HG03521 (cell line): ENCODE results near the gene TRMT61B.

ENCODE experiments used
- ATAC-seq: cut with Tn5 transposase; IDR thresholded peaks from one replicate; pipeline ENCODE4 v1.9.1; 2021; ENCODE audit warnings: mild to moderate bottlenecking, moderate library complexity; ENCODE audit not compliant: unreplicated experiment

TRMT61B gene

DNA sequence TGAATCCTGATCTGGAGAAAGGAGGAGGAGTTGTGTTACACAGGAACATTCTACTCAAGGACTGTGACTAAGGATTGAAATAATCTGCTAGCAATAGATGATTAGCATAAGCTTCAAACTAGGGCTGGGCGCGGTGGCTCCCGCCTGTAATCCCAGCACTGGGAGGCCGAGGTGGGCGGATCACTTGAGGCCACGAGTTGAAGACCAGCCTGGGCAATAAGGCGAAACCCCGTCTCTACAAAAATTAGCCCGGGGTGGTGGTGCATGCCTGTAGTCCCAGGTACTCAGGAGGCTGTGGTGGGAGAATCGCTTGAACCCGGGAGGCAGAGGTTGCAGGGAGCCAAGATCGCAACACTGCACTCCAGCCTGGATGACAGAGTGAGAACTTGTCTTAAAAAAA is 1.5 kb downstream of the TRMT61B start:
- ATAC-seq = no peak

DNA sequence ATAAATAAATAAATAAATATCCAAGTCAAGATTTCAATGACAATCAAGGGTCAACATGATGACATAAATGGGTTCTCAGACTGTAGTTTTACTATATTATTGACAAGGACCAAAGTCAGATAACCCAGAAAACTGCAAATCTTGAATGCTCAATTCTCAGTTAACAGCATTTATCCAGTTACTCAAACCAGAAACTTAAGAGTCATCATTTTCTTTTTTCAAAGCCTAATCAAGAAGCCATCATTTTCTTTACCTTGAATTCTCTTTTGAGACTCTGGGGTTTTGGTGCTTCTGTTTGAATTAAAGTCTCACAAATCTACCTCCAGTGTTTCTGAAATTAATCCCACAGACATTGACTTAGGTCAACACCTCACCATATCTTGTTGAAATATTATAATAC is 14.1 kb downstream of the TRMT61B start:
- no peak for ATAC-seq

DNA sequence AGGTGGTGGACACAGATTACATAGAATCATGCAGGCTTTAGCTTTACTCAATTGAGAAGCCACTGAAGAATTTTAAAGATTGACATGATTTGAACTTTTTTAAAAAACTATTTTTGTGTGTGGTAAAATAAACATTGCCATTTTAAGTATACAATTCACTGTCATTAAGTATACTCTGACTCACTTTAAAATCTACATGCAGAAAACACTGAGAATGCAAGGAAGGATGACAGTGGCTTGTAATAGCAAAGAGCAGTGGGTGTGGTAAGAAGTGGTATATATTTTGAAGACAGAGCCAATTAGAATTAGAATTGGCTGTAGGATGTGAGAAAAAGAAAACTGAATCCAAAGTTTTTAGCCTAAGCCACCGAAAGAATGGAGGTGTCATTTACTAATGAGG is 14.9 kb downstream of the TRMT61B start:
- ATAC-seq = no peak

DNA sequence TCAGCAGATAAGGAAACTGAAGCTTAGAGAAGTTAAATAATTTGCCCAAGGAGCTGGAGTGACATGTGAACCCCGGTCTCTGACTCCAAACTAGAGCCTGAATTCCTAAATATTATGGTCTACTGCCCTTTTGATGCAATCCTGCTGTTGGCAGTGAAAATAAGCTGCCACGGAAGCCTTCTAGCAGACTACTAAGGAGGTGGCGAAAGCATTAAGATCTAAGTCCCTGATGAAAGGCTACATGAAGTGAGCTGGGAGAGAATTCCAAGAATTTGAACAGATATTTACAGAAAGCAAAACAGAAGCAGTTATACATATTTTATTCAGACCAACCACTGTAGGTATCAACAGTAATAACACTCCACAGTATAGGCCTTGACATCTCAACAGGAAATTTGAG is 28.1 kb downstream of the TRMT61B start:
- ATAC-seq = no peak

DNA sequence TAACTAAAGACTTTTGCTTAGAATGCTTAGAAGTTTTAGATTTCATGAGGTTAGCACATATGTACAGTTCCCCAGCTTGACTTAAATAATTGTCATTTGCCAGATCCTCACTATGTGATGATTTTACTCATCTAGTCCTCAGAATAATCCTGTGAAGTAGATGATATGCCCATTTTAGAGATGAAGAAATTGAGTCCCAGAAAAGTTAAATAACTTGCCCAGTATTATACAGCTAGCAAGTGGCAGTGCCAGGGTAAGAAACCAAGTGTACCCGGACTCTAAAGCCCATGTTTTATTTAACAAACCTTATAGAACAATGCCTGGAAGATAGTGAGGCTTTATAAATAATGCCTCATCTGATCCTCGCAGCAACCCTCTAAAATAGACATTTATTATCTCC is 31.1 kb downstream of the TRMT61B start:
- ATAC-seq = no peak

DNA sequence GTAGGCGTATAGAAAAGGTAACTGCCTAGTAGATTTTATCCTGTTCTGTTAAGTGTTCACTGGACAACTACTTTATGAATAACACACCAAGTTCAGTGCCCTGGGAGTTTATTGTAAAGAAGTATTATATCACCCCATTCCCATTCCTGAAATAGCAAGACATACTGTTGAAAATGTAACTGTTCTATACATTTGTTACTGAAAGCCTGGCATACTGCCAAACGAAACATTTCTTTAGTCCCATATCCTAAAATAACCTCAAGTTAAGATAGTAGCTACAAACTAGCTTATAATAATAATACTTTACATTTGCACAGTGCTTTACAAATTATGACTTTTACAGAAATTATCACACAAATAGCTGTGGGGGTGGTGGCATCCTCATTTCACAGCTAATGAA is 34.3 kb downstream of the TRMT61B start:
- no peak for ATAC-seq

DNA sequence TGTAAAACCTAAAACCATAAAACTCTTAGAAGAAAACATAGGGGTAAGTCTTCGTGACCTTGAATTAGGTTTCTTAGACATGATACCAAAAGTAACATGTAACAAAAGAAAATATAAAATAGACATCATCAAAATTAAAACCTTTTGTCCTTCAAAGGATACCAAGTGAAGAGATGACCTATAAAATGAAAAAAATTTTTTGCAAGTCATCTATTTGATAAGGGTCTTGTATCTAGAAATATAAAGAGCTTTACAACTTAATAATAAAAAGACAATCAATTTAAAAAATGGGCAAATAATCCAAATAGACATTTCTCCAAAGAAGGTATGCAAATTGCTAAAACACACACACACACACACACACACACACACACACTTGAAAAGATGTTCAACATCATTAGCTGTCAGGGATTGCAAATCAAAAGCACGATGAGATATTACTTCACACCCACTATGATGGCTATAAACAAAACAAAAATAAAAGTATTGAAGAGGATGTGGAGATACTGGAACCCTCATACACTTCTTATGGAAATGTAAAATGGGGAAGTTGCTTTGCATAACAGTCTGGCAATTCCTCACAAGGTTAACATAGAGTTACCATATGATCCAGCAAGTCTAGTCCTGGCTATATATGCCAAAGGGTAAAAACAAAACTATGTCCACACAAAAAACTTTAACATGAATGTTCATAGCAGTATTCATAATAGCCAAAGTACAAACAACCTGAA is 36.2 kb downstream of the TRMT61B start:
- no peak for ATAC-seq

DNA sequence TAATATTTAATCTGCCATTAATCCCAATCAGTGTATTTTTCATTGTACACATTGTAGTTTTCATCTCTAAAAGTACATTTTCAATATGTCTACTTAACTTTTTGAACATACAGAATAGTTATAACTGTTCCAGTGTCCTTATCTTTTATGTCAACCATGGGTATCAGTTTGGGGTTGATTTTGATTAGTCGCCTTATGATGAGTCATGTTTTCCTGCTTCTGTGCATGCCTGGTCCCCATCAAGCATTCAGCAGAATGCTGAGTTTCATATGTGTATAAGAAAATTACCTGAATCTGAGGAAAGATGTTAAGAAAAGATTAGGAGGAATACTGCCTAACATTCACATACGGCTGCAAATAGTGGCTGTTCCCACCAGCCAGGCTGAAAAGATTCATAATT is 41.7 kb downstream of the TRMT61B start:
- no peak for ATAC-seq

DNA sequence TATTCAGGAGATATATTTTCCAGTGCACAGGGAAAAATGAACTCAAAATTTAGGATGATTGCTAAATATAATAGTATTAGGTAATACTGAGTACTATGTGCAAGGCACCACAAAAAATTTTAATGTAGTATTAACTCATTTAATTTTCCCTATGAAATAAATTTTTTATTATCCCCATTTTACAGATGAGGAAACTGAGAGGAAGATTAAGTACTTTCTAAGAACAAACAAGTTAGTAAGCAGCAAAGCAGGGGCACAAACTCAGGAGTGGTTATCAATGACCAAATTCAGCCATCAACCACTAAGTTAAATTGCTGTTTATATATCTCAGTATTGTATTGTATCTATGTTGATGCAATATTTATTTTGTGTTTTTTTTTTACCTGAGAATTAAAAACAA is 45.2 kb downstream of the TRMT61B start:
- no peak for ATAC-seq

DNA sequence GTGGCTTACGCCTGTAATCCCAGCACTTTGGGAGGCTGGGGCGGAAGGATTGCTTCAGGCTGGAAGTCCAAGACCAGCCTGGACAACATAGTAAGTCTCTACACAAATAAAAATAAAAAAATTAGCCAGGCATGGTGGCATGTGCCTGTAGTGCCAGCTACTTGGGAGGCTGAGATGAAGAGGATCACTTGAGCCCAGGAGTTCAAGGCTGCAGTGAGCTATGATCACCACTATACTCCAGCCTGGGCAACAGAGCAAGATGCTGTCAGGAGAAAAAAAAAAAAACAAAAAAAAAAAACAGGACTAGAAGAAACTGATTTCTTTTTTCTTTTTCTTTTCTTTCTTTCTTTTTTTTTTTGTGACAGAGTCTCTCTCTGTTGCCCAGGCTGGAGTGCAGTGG is 45.9 kb downstream of the TRMT61B start:
- no peak for ATAC-seq

DNA sequence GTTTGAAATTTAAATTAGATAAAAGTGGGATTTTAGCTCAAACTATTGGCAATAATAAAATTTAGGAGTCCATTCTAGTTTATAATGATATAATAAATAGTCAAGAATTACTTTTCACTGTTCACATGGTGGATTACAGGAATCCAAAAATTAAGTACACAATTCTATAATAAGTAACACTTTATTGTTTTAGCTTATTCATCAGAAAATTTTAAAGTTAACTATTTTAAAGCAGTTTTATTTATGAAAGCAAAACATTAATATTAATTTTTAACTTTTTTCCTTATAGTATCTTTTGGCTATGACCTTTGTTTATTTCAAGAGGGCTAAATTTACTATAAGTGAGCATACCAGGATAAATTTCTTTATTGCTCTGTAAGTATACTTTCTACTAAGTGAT is 48.1 kb downstream of the TRMT61B start:
- ATAC-seq = no peak

DNA sequence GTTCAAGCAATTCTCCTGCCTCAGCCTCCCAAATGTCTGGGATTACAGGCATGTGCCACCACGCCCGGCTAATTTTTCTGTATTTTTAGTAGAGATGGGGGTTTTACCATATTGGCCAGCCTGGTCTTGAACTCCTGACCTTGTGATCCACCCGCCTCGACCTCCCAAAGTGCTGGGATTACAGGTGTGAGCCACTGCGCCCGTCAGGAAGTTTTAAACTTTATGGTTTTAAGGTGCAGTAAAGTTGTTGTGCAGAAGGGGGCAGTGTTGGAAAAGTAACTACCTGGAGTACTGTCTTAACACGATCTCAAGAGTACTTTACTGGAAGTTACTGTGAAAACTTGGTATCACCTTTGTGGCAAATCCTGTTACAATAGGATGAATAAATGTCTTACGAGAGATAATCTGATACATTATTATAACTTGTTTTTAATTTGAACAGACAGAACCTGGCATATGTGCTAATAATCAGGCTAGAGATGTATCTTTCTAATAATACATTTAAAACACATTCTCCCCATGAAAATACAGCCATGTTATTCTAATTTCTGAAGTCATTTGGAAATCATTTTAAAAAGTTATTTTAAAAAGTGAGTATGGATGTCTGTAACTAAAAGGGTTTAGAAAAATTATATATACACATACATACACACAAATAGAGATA is 48.7 kb downstream of the TRMT61B start:
- ATAC-seq = no peak

DNA sequence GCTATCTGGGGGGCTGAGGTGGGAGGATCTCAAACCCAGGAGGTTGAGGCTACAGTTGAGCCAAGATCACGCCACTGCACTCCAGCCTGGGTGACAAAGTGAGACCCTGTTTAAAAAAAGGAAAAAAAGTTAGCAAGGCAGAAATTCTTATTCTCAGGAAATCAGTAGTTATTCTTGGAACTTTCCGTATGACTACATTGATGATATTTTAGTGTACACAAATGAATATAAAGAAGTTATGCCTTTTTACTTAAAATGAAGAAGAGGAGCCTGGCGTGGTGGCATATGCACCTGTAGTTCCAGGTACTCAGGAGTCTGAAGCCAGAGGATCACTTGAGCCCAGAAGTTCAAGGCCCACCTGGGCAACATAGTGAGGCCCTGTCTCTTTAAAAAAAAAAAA is 52.1 kb downstream of the TRMT61B start:
- ATAC-seq = no peak

DNA sequence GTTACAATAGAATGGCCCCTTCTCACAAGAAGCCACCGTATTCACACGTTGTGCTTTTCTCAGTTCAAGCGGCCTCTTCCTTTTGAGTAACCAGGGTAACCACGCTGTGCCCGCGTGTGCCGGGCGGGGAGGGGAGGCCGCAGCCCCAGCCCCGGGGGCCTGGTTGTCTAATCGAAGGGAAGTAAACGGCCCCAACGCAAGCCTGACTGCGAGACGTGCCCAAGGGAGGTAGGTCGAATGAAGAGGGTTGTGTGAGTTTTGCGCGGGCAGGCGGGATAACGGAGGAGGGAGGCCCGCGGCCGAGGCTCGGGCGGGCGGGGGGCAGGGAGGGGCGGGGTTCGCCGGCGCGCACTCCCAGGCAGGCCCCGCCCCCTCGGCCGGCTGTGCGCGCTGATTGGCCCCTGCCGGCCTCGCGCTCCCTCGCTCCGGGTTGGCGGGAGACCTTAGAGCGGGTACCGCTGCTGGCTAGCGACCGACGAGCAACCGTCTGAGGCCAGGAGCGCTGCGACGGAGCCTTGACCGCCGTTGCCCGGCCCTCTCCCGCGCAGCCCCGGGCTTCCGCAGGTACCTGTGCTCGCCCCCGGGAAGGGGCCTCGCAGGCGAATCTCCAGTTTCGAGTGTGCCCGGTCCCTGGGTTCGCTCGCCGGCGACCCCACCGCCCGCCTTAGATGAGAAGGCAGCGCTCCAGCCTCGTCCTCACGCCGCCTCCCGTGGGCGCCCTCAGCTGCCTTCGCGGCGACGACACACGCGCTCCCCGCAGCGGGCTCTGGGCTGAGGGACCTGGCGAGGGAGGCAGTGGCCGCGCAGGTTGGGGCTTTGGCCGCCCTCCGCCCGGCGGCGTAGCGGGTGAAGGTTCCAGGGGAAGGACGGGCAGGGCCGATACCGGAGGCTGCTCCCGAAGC is 59.5 kb downstream of the TRMT61B start, which contains the start of gene SPDYA:
Gene SPDYA (plus strand): TSS at position 451 of the 902 bp plus-strand sequence. CDS start 5,181 bp downstream, outside the sequence.
- ATAC-seq = peak; percentile 86

DNA sequence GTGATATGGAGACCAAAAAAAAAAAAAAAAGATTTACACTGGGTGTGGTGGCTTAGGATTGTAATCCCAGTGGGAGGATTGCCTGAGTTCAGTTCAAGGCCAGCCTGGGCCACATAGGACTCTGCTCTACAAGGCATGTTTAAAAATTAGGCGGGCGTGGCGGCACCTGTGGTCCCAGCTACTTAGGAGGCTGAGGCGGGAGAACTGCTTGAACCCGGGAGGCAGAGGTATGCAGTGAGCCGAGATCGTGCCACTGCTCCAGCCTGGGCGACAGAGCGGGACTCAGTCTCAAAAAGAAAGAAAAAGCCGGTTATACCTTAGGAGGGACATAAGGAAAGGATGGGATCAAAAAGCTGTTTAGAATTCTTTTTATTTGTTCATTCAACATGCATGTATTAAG is 60.2 kb downstream of the TRMT61B start:
- ATAC-seq = no peak

DNA sequence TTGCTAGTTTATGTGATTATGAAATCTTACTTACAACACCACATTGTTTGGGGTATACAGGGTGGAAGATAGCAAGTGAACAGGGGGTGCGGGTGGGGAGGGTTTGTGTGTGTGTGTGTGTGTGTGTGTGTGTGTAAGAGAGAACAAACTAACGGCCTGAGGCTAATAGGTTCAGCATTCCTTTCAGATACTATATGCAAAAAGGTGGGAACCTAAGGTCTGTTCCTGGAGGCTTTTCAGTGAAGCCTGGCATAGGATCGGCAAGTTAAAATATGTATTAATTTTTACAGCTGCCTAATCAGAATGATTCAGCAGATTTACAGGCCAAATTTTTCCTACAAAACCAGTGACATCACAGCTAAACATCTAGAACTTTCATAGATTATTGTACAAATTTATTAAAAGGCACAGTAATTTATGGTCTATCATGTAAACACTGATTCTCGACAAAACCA is 67.1 kb downstream of the TRMT61B start:
- ATAC-seq = no peak

DNA sequence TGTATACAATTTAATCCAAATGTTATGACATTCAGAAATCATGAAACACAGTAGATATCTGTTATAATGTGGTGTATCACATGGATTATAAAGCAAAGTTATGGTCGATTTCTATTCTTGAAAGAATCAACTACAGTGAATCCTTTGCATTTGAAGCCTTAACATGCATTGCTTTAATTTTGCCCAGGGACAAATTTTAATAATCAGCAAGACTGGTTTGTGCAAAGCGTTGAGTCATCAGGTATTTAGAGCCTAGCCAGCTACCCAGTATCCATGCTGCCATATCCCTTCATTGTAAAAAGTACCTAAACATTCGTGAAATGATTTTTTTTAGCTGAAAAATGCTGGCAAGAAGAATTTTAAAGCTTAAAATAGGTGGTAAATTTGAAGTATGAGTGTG is 68.4 kb downstream of the TRMT61B start:
- ATAC-seq = no peak
